HL-60/S4 treated with phorbol 12-myristate 13-acetate at 8.2 ng/mL for 4 days and 3 days (cell line): Measurements from ENCODE around the gene CDK5RAP2.

Source experiments
- in situ Hi-C: fragments of 300-500 bp; cut with MboI; formaldehyde crosslinking; loops from 2 replicates; pipeline ENCODE4 v1.15.0; 2022; ENCODE audit warnings: low sequenced_read_pairs

CDK5RAP2 gene

DNA sequence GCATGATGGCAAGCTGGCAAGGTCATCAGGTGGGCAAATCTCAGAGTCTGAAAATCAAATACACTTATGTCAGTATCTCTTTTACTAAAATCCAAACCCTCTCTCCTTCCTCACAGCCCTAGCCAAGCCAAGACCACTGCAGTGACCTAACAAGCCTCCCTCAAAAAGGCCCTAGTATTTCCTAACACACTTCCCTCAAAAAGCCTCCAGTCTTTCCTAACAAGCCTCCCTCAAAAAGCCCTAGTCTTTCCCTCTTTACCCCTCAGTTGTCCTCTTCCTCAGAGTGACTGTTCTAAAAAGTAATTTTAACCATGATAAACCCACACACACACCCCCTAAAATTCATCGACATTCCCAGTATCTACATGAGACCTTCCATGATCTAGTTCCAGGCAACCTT is 140.0 kb downstream of the CDK5RAP2 start:
- in situ Hi-C loops: no loop called here

- in situ Hi-C loops: no loop called here
Observed at GRCh38 chr9:120438836-120439546, 141.0 kb downstream of the CDK5RAP2 start.

GRCh38 chr9:120438111-120438510 is 141.9 kb downstream of the CDK5RAP2 start:
- in situ Hi-C loops: no loop called here

GRCh38 chr9:120436983-120437475 is 142.9 kb downstream of the CDK5RAP2 start:
- in situ Hi-C loops: no loop called here

DNA sequence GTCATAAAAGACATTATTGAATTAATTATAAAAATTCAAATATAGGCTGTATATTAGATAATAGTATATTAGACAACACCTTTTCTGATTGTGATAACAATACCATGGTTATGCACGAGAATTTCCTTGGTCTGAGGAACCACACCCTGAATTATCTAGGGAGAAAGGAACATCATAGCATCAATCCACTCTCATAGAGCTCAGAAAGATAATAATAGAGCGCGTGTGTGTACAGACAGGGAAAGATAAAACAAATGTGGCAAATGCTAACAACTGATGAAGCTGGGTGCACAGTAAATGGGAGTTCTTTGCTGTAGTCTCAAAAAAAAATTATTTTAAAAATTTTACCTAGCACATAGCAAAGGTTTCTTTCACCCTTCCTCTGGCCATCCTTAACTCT is 143.5 kb downstream of the CDK5RAP2 start:
- in situ Hi-C loops: no loop called here

GRCh38 chr9:120435091-120435490 is 144.9 kb downstream of the CDK5RAP2 start:
- in situ Hi-C loops: no loop called here

DNA sequence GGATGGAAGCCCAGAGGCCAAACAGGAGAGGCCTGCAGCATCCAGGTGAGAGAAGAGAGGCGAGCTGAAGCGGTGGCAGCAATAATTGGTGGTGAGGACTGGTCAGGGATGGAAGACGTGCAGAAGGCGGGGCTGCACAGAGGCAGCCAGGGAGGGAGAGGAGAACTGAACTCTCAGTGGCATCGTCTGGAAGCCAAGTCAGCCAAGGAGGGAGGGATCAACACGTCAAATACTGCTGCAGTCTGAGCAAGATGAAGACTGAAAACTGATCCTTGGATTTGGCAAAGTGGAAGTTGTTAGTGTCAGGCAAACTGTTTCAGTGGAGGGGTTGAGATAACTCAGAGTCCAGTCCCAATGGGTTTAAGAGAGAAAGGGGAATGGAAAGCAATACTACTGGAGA is 145.4 kb downstream of the CDK5RAP2 start:
- in situ Hi-C loops: no loop called here

GRCh38 chr9:120433701-120434100 is 146.3 kb downstream of the CDK5RAP2 start:
- in situ Hi-C loops: no loop called here

- in situ Hi-C loops: no loop called here
Observed at GRCh38 chr9:120432600-120432999, 147.4 kb downstream of the CDK5RAP2 start.

DNA sequence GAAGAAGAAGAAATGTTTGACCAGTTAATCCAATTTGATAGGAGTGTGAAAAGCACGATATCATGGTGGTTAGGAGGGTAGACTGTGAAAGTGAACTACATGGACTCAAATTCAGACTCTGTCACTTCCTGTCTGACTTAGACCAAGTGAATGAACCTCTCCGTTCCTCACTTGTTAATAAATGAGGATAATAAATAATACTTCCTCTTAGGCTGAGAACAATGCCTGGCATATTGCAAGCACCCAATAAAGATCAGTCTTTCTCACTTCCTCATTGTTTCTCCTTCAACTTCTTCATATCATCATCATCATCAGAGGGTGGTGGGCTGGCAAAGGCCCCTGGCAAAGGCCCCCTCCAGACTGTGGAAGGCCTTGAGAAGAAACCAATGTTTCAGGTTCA is 148.7 kb downstream of the CDK5RAP2 start:
- in situ Hi-C loops: no loop called here

DNA sequence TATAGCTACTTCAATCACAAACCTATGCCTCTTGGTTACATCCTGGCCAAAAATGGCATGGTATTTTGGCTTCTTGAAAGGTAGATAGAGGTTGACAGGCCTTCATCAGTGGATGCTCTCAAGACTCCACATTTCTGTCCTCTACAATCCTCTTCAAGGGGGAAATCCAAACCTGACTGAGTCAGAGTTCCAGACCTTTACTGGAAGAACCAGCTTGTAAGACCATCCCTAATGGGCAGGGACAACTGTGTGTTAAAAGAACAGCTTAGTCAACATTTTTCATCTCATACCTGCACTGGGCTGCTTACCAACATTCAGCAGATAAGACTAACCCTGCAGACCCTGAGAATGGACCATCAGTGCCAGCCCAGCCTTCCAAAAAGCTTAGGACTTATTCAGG is 155.7 kb downstream of the CDK5RAP2 start:
- in situ Hi-C loops: no loop called here

GRCh38 chr9:120423812-120424211 is 156.2 kb downstream of the CDK5RAP2 start:
- in situ Hi-C loops: no loop called here

GRCh38 chr9:120421977-120422376 is 158.0 kb downstream of the CDK5RAP2 start:
- in situ Hi-C loops: no loop called here

DNA sequence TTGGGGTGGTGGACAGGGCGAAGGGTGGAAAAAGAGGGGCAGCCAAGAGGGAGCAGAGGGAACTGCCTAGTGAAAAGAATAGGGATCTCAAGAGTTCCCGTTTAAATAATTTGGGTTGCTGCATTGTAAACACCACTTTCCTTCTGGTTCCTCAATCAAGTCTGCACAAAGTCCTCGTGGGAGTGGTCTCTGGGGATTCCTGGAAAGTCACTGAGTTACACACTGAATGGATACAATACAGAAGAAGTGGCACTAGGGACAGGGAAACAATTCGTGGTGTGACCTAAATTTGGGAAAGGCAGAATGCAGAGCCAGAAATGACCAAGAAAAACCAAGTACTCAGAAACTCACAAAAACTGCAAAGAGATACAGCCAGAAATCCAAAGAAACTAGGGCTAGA is 161.7 kb downstream of the CDK5RAP2 start:
- in situ Hi-C loops: no loop called here

DNA sequence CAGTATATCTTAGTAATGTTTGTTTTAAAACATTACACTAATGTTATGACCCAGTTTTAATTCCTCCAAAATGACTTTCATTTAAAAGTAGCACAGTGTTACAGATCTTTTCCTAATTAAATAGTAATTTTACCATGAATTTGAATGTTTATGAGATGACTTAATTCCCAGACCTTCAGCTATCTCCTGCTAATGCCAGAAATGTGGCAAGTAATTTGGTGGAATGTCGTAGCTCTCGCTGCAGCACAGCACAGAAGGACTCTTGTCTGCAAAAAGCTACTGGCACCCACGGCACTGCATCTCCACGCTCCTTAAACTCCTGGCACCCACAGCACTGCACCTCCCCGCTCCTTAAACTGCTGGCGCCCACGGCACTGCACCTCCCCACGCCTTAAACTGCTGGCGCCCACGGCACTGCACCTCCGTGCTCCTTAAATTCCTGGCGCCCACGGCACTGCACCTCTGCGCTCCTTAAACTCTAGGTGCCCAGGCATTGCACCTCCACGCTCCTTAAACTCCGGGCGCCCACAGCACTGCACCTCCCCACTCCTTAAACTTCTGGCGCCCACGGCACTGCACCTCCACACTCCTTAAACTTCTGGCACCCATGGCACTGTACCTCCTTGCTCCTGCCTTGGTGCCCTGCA is 163.1 kb downstream of the CDK5RAP2 start:
- in situ Hi-C loops: no loop called here

DNA sequence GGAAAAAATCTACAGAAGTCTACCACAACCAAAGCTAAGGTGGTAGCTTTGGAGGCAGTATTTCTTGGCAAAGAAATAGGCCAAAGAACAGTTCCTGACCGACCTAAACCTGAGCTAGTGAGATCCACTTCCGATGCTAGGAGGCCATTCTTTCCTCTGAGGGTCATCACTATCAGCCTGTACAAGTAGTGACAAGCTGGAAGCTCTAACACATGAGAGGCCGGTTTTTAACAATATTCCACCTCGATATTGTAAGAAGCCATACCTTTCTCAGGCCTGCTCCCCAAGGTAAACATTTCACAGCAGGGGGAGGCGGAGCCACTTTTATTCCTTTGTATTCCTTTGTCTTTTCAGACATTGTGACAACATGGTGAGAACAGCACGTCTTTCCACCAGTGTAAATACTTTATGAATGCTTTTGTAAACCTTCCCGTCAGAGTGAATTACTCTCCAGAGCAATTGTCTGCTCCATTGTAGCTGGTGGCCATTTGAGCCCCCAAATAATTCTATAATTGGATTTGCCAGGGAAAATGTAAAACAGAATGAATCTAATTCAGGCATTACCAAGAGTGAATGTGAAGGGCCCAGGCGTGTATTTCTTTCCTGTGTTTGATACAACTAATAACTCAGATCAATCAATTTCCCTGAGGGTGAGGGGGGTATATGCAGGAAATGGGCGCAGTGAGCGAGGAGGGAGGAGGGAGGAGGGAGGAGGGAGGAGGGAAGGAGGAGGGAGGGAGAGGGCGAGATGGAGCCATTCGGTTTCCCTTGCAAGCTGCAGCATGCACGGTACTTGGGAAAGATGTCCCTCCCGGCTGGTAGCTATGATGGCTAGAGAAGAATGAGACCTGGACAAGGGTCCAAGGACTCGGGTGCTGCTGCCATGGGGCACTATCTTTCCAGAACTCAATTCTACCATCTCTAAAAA is 166.6 kb downstream of the CDK5RAP2 start:
- in situ Hi-C loops: no loop called here

DNA sequence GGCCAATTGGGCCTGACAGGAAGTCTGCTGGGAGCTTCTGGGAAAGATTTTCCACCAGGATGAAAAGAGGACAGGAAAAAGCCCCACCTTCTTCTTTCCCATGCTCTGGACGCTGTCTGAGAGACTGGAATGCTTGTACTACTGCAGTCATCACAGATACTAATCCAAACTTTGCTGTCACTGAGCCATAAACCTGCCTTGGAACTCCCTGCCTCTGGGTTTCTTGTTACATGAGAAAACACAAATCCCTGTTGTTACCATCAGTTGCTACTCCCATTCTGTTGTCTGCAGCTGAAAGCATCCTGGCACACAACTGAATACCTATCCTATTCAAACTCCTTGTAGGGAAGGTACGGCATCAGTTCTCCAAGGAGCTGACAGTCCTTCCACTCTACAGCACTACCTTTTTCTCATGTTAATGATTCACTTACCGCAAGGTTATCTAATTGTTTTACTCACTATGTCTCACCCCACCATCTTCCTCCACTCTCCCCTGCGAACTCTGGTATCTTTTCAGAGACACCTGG is 167.5 kb downstream of the CDK5RAP2 start:
- in situ Hi-C loops: no loop called here

DNA sequence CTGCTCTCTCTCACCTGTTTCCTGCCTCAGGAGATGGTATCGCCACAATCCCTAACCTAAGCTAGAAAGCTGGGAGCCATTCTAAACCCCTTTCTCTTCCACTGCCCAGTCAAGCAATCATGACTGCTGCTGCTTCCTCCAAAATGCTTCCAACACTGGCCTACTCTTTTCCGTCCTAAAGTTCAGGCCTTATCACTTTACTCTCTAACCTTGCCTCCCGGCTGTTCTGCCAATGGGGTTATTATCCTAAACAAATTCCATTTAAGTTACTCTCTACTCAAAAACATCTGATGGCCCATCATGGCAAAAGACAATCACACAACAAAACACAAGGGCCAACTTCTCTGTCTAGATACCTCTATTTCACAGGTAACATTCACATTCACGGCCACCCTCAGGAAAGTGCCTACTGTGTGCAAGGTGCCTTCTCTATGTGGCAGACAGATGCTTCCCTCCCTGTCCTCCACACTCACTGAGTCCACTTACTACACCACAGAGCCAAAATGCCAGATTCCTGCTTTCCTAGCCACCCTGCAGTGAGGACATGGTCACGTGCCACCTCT is 168.0 kb downstream of the CDK5RAP2 start:
- in situ Hi-C loops: no loop called here

GRCh38 chr9:120410925-120411501 is 169.0 kb downstream of the CDK5RAP2 start:
- in situ Hi-C loops: no loop called here

GRCh38 chr9:120408680-120409258 is 171.2 kb downstream of the CDK5RAP2 start:
- in situ Hi-C loops: no loop called here
